Measurements from ENCODE around the gene RBP2.
A peak's percentile ranks its signal among the peaks of the same experiment; 100 is the strongest.

Gene RBP2

GRCh38 chr3:139434228-139434627 is 42.1 kb downstream of the RBP2 start:
- Histone ChIP-seq H3K9ac (ENCODE audit: low read depth, low read length, poor library complexity) (no peak overlapping the region), H3K36me3 (replicated peaks in 1 of 2; ENCODE audit: control insufficient read depth in 2 of 2, insufficient read depth in 2 of 2, low read length in 2 of 2) (peaks cover 0 to 4% of the 10 kb centered on the region in 2 donors), H3K23ac (ENCODE audit: low read depth, low read length, poor library complexity) (no peak overlapping the region), H2BK12ac (ENCODE audit: low read length) (no peak overlapping the region), H3K4ac (ENCODE audit: low read length) (no peak overlapping the region), H3K4me1 (ENCODE audit: control insufficient read depth in 2 of 2, insufficient read depth in 1 of 2, low read depth in 1 of 2, low read length in 2 of 2) (no peaks in the 10 kb centered on the region), H3K14ac (ENCODE audit: low read length) (no peak overlapping the region), H3K9me3 (replicated peaks in 1 of 2; ENCODE audit: control insufficient read depth in 2 of 2, insufficient read depth in 1 of 2, low read depth in 1 of 2, low read length in 2 of 2) (peaks cover 0 to 6% of the 10 kb centered on the region in 2 donors), H3K27ac (replicated peaks; ENCODE audit: low read length) (no peak overlapping the region), H3K79me1 (ENCODE audit: low read depth, low read length) (no peaks in the 10 kb centered on the region), H2AK5ac (ENCODE audit: low read depth, low read length) (no peak overlapping the region), H3K27me3 (ENCODE audit: control insufficient read depth in 3 of 3, insufficient read depth in 3 of 3, low read depth in 1 of 3, low read length in 3 of 3) (no peaks in the 10 kb centered on the region), H2BK120ac (ENCODE audit: low read depth, low read length) (no peak overlapping the region), H2BK15ac (ENCODE audit: low read length) (no peak overlapping the region), H2BK5ac (ENCODE audit: low read length) (no peak overlapping the region), H3K4me2 (ENCODE audit: insufficient read depth, low read length, poor library complexity, severe bottlenecking) (no peak overlapping the region), H4K91ac (ENCODE audit: low read depth, low read length, poor library complexity) (no peak overlapping the region), H4K8ac (ENCODE audit: low read depth, low read length) (no peak overlapping the region), H2AFZ (ENCODE audit: low read length) (no peak overlapping the region), H3K4me3 (ENCODE audit: low read length in 2 of 2) (no peak overlapping the region), H3K18ac (ENCODE audit: low read length) (no peak overlapping the region)
- WGBS, 2 donors (ENCODE audit: extremely low coverage in 2 of 2, insufficient read length in 2 of 2, insufficient replicate concordance in 1 of 2), result no CpG with 5 or more reads among the region's 1 CpG
- no peak for DNase-seq (ENCODE audit: low spot score)

DNA sequence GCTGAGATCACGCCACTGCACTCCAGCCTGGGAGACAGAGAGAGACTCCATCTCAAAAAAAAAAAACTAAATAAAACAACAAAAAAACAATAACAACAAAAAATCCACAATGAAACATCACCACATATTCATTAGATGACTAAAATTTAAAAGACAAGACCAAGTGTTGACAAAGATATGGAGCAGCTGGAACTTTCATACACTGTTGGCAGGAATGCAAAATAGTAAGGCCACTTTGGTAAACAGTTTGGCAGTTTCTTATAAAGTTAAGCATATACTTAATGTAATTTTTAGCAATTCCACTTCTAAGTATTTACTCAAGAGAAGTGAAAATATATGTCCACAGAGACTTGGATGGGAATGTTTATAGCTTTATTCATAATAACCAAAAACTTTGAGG is 43.2 kb downstream of the RBP2 start:
- H2AFZ ChIP-seq (ENCODE audit: low read length), result no peak overlapping the region
- H4K91ac ChIP-seq (ENCODE audit: low read depth, low read length, poor library complexity), result no peak overlapping the region
- no CpG with 5 or more reads among the region's 1 CpG for WGBS, 2 donors (ENCODE audit: extremely low coverage in 2 of 2, insufficient read length in 2 of 2, insufficient replicate concordance in 1 of 2)
- H3K9ac ChIP-seq (ENCODE audit: low read depth, low read length, poor library complexity), result no peak overlapping the region
- H3K36me3 ChIP-seq (replicated peaks in 1 of 2; ENCODE audit: control insufficient read depth in 2 of 2, insufficient read depth in 2 of 2, low read length in 2 of 2), result peaks cover 0 to 10% of the 10 kb centered on the region in 2 donors
- no peak overlapping the region for H2BK120ac ChIP-seq (ENCODE audit: low read depth, low read length)
- peaks cover 0 to 6% of the 10 kb centered on the region in 2 donors for H3K9me3 ChIP-seq (replicated peaks in 1 of 2; ENCODE audit: control insufficient read depth in 2 of 2, insufficient read depth in 1 of 2, low read depth in 1 of 2, low read length in 2 of 2)
- H3K23ac ChIP-seq (ENCODE audit: low read depth, low read length, poor library complexity), result no peak overlapping the region
- DNase-seq (ENCODE audit: low spot score), result no peak
- no peak overlapping the region for H2AK5ac ChIP-seq (ENCODE audit: low read depth, low read length)
- H2BK5ac ChIP-seq (ENCODE audit: low read length), result no peak overlapping the region
- no peaks in the 10 kb centered on the region for H3K79me1 ChIP-seq (ENCODE audit: low read depth, low read length)
- no peak overlapping the region for H2BK12ac ChIP-seq (ENCODE audit: low read length)
- H4K8ac ChIP-seq (ENCODE audit: low read depth, low read length), result no peak overlapping the region
- no peak overlapping the region for H3K27ac ChIP-seq (replicated peaks; ENCODE audit: low read length)
- H3K27me3 ChIP-seq (ENCODE audit: control insufficient read depth in 3 of 3, insufficient read depth in 3 of 3, low read depth in 1 of 3, low read length in 3 of 3), result no peaks in the 10 kb centered on the region
- no peaks in the 10 kb centered on the region for H3K4me1 ChIP-seq (ENCODE audit: control insufficient read depth in 2 of 2, insufficient read depth in 1 of 2, low read depth in 1 of 2, low read length in 2 of 2)
- H3K4me3 ChIP-seq (ENCODE audit: low read length in 2 of 2), result no peak overlapping the region
- H3K4ac ChIP-seq (ENCODE audit: low read length), result no peak overlapping the region
- H3K14ac ChIP-seq (ENCODE audit: low read length), result no peak overlapping the region
- no peak overlapping the region for H2BK15ac ChIP-seq (ENCODE audit: low read length)
- no peak overlapping the region for H3K18ac ChIP-seq (ENCODE audit: low read length)
- no peak overlapping the region for H3K4me2 ChIP-seq (ENCODE audit: insufficient read depth, low read length, poor library complexity, severe bottlenecking)

- H4K91ac ChIP-seq (ENCODE audit: low read depth, low read length, poor library complexity), result no peak overlapping the region
- H2AK5ac ChIP-seq (ENCODE audit: low read depth, low read length), result no peak overlapping the region
- no peak overlapping the region for H3K9ac ChIP-seq (ENCODE audit: low read depth, low read length, poor library complexity)
- no peak overlapping the region for H3K4ac ChIP-seq (ENCODE audit: low read length)
- H3K23ac ChIP-seq (ENCODE audit: low read depth, low read length, poor library complexity), result no peak overlapping the region
- peaks cover 0 to 6% of the 10 kb centered on the region in 2 donors for H3K9me3 ChIP-seq (replicated peaks in 1 of 2; ENCODE audit: control insufficient read depth in 2 of 2, insufficient read depth in 1 of 2, low read depth in 1 of 2, low read length in 2 of 2)
- no peak overlapping the region for H2AFZ ChIP-seq (ENCODE audit: low read length)
- peaks cover 0 to 19% of the 10 kb centered on the region in 2 donors for H3K36me3 ChIP-seq (replicated peaks in 1 of 2; ENCODE audit: control insufficient read depth in 2 of 2, insufficient read depth in 2 of 2, low read length in 2 of 2)
- no peak overlapping the region for H2BK120ac ChIP-seq (ENCODE audit: low read depth, low read length)
- no peak overlapping the region for H3K27ac ChIP-seq (replicated peaks; ENCODE audit: low read length)
- H3K14ac ChIP-seq (ENCODE audit: low read length), result no peak overlapping the region
- no peaks in the 10 kb centered on the region for H3K79me1 ChIP-seq (ENCODE audit: low read depth, low read length)
- no peaks in the 10 kb centered on the region for H3K4me1 ChIP-seq (ENCODE audit: control insufficient read depth in 2 of 2, insufficient read depth in 1 of 2, low read depth in 1 of 2, low read length in 2 of 2)
- DNase-seq (ENCODE audit: low spot score), result no peak
- no peak overlapping the region for H2BK12ac ChIP-seq (ENCODE audit: low read length)
- no peak overlapping the region for H2BK5ac ChIP-seq (ENCODE audit: low read length)
- no peak overlapping the region for H2BK15ac ChIP-seq (ENCODE audit: low read length)
- H3K18ac ChIP-seq (ENCODE audit: low read length), result no peak overlapping the region
- no peaks in the 10 kb centered on the region for H3K27me3 ChIP-seq (ENCODE audit: control insufficient read depth in 3 of 3, insufficient read depth in 3 of 3, low read depth in 1 of 3, low read length in 3 of 3)
- no peak overlapping the region for H3K4me3 ChIP-seq (ENCODE audit: low read length in 2 of 2)
- H3K4me2 ChIP-seq (ENCODE audit: insufficient read depth, low read length, poor library complexity, severe bottlenecking), result no peak overlapping the region
- no peak overlapping the region for H4K8ac ChIP-seq (ENCODE audit: low read depth, low read length)
Observed at GRCh38 chr3:139430493-139430892, 45.8 kb downstream of the RBP2 start.

- Histone ChIP-seq H3K4me2 (ENCODE audit: insufficient read depth, low read length, poor library complexity, severe bottlenecking) (no peak overlapping the region), H3K14ac (ENCODE audit: low read length) (no peak overlapping the region), H4K91ac (ENCODE audit: low read depth, low read length, poor library complexity) (no peak overlapping the region), H2AK5ac (ENCODE audit: low read depth, low read length) (no peak overlapping the region), H3K27ac (replicated peaks; ENCODE audit: low read length) (no peak overlapping the region), H3K79me1 (ENCODE audit: low read depth, low read length) (no peaks in the 10 kb centered on the region), H3K23ac (ENCODE audit: low read depth, low read length, poor library complexity) (no peak overlapping the region), H3K9me3 (replicated peaks in 1 of 2; ENCODE audit: control insufficient read depth in 2 of 2, insufficient read depth in 1 of 2, low read depth in 1 of 2, low read length in 2 of 2) (peaks cover 0 to under 1% of the 10 kb centered on the region in 2 donors), H3K27me3 (ENCODE audit: control insufficient read depth in 3 of 3, insufficient read depth in 3 of 3, low read depth in 1 of 3, low read length in 3 of 3) (no peaks in the 10 kb centered on the region), H3K4me1 (ENCODE audit: control insufficient read depth in 2 of 2, insufficient read depth in 1 of 2, low read depth in 1 of 2, low read length in 2 of 2) (no peaks in the 10 kb centered on the region), H3K9ac (ENCODE audit: low read depth, low read length, poor library complexity) (no peak overlapping the region), H4K8ac (ENCODE audit: low read depth, low read length) (no peak overlapping the region), H3K4me3 (ENCODE audit: low read length in 2 of 2) (no peak overlapping the region), H2AFZ (ENCODE audit: low read length) (no peak overlapping the region), H2BK5ac (ENCODE audit: low read length) (no peak overlapping the region), H3K18ac (ENCODE audit: low read length) (no peak overlapping the region), H3K36me3 (replicated peaks in 1 of 2; ENCODE audit: control insufficient read depth in 2 of 2, insufficient read depth in 2 of 2, low read length in 2 of 2) (peaks cover 0 to 42% of the 10 kb centered on the region in 2 donors), H2BK15ac (ENCODE audit: low read length) (no peak overlapping the region), H2BK120ac (ENCODE audit: low read depth, low read length) (no peak overlapping the region), H3K4ac (ENCODE audit: low read length) (no peak overlapping the region), H2BK12ac (ENCODE audit: low read length) (no peak overlapping the region)
- WGBS, 2 donors (ENCODE audit: extremely low coverage in 2 of 2, insufficient read length in 2 of 2, insufficient replicate concordance in 1 of 2), result no CpG with 5 or more reads among the region's 7 CpGs
- peak; percentile 62 for DNase-seq (ENCODE audit: low spot score)
Observed at GRCh38 chr3:139427283-139428060, 48.8 kb downstream of the RBP2 start.
